H9 (cell line): ENCODE data around the gene NDUFS2. TPM values are rescaled to one million over a fixed set of nuclear protein-coding genes. Genes with fewer than 3 reads are reported as not detected.

Experiments
- DNase-seq: peaks from one replicate; pipeline ENCODE4 v3.0.0-alpha.2; 2017
- H2AFZ ChIP-seq: one replicate; pipeline ENCODE4 v1.6.1; 2013; ENCODE audit warnings: mild to moderate bottlenecking, low read length, control low read depth, moderate library complexity
- H2AK5ac ChIP-seq: 2 replicates; pipeline ENCODE4 v1.6.1; 2013; ENCODE audit warnings: low read length, control low read depth, mixed read lengths; ENCODE audit not compliant: insufficient read length
- H2BK120ac ChIP-seq: one replicate; pipeline ENCODE4 v1.6.1; 2013; ENCODE audit warnings: low read depth, mild to moderate bottlenecking, low read length, control low read depth, inconsistent platforms; ENCODE audit not compliant: poor library complexity, severe bottlenecking
- H2BK12ac ChIP-seq: 2 replicates; pipeline ENCODE4 v1.6.1; 2013; ENCODE audit warnings: low read length, control low read depth, mixed read lengths, low read depth; ENCODE audit not compliant: insufficient read length
- H2BK15ac ChIP-seq: 2 replicates; pipeline ENCODE4 v1.6.1; 2013; ENCODE audit warnings: low read depth, low read length, control low read depth
- H2BK20ac ChIP-seq: one replicate; pipeline ENCODE4 v1.6.1; 2013; ENCODE audit warnings: low read depth, mild to moderate bottlenecking, low read length, control low read depth, inconsistent platforms; ENCODE audit not compliant: poor library complexity, severe bottlenecking
- H2BK5ac ChIP-seq: 2 replicates; pipeline ENCODE4 v1.6.1; 2013; ENCODE audit warnings: low read length, control low read depth, mixed read lengths; ENCODE audit not compliant: insufficient read length
- H3K14ac ChIP-seq: 2 replicates; pipeline ENCODE4 v1.6.1; 2013; ENCODE audit warnings: low read length, control low read depth; ENCODE audit not compliant: insufficient read depth
- H3K18ac ChIP-seq: 2 replicates; pipeline ENCODE4 v1.6.1; 2013; ENCODE audit warnings: low read depth, mild to moderate bottlenecking, mixed read lengths, low read length, control low read depth; ENCODE audit not compliant: insufficient read length
- H3K23ac ChIP-seq: 2 replicates; pipeline ENCODE4 v1.6.1; 2013; ENCODE audit warnings: low read length, control low read depth, mixed read lengths, low read depth; ENCODE audit not compliant: insufficient read length
- H3K23me2 ChIP-seq: 2 replicates; pipeline ENCODE4 v1.6.1; 2013; ENCODE audit warnings: low read depth, mild to moderate bottlenecking, mixed read lengths, low read length, control low read depth; ENCODE audit not compliant: insufficient read length, poor library complexity, severe bottlenecking
- H3K27ac ChIP-seq: 2 replicates; pipeline ENCODE4 v1.5.1; 2013; ENCODE audit warnings: low read length, control low read depth, mixed read lengths, low read depth; ENCODE audit not compliant: insufficient read length
- H3K27me3 ChIP-seq: 2 replicates; pipeline ENCODE4 v1.6.1; 2013; ENCODE audit warnings: low read length, control low read depth, inconsistent platforms; ENCODE audit not compliant: insufficient read depth
- H3K4ac ChIP-seq: 2 replicates; pipeline ENCODE4 v1.6.1; 2013; ENCODE audit warnings: low read depth, mild to moderate bottlenecking, control low read depth, inconsistent platforms, low read length, moderate library complexity
- H3K4me1 ChIP-seq: 2 replicates; pipeline ENCODE4 v1.6.1; 2013; ENCODE audit warnings: low read length, control low read depth, inconsistent platforms; ENCODE audit not compliant: insufficient read depth
- H3K4me2 ChIP-seq: 2 replicates; pipeline ENCODE4 v1.6.1; 2013; ENCODE audit warnings: low read length, control low read depth, mixed read lengths; ENCODE audit not compliant: insufficient read length, insufficient read depth
- H3K56ac ChIP-seq: 2 replicates; pipeline ENCODE4 v1.6.1; 2013; ENCODE audit warnings: low read depth, mild to moderate bottlenecking, mixed read lengths, low read length, control low read depth; ENCODE audit not compliant: insufficient read length
- H3K79me1 ChIP-seq: 2 replicates; pipeline ENCODE4 v1.6.1; 2013; ENCODE audit warnings: low read depth, mild to moderate bottlenecking, moderate library complexity, low read length, control low read depth, inconsistent platforms; ENCODE audit not compliant: insufficient read depth, poor library complexity, severe bottlenecking
- H3K79me2 ChIP-seq: 2 replicates; pipeline ENCODE4 v1.6.1; 2013; ENCODE audit warnings: low read length, control low read depth, inconsistent platforms; ENCODE audit not compliant: insufficient read depth
- H3K9ac ChIP-seq: 2 replicates; pipeline ENCODE4 v1.6.1; 2013; ENCODE audit warnings: low read length, control low read depth, mixed read lengths; ENCODE audit not compliant: insufficient read length; ENCODE audit errors: extremely low read depth
- H3K9me3 ChIP-seq: one replicate; pipeline ENCODE4 v1.6.1; 2013; ENCODE audit warnings: low read depth, low read length, inconsistent platforms; ENCODE audit not compliant: control insufficient read depth
- H3T11ph ChIP-seq: one replicate; pipeline ENCODE4 v1.6.1; 2013; ENCODE audit warnings: mild to moderate bottlenecking, low read length, control low read depth, inconsistent platforms
- H4K20me1 ChIP-seq: one replicate; pipeline ENCODE4 v1.6.1; 2013; ENCODE audit not compliant: control insufficient read depth, insufficient read length, insufficient read depth
- H4K5ac ChIP-seq: 2 replicates; pipeline ENCODE4 v1.6.1; 2013; ENCODE audit warnings: low read depth, mild to moderate bottlenecking, mixed read lengths, low read length, control low read depth; ENCODE audit not compliant: insufficient read length
- H4K8ac ChIP-seq: replicated peaks from 2 replicates; pipeline ENCODE4 v1.6.1; 2013; ENCODE audit warnings: low read length, control low read depth, mixed read lengths, low read depth; ENCODE audit not compliant: insufficient read length
- H4K91ac ChIP-seq: 2 replicates; pipeline ENCODE4 v1.6.1; 2013; ENCODE audit warnings: low read depth, mild to moderate bottlenecking, moderate library complexity, mixed read lengths, low read length, control low read depth; ENCODE audit not compliant: insufficient read length
- H3K27ac Mint-ChIP-seq, 3 experiments: 2 replicates in 2 of 3; 3 replicates in 1 of 3; pipeline ENCODE4 v1.8.0; 2020 to 2021; ENCODE audit warnings: mixed read lengths in 3 of 3, mild to moderate bottlenecking in 1 of 3, moderate library complexity in 1 of 3
- H3K27me3 Mint-ChIP-seq: 2 replicates; pipeline ENCODE4 v1.8.0; 2021; ENCODE audit warnings: low read depth, mild to moderate bottlenecking, moderate library complexity, mixed read lengths
- H3K36me3 Mint-ChIP-seq, 3 experiments: 2 replicates in 2 of 3; 3 replicates in 1 of 3; pipeline ENCODE4 v1.8.0; 2020 to 2021; ENCODE audit warnings: low read depth in 3 of 3, mixed read lengths in 3 of 3; ENCODE audit not compliant: insufficient read depth in 1 of 3
- H3K4me1 Mint-ChIP-seq, 2 experiments: 2 replicates each; pipeline ENCODE4 v1.8.0; 2020; ENCODE audit warnings: mixed read lengths in 2 of 2
- H3K4me3 Mint-ChIP-seq, 2 experiments: 2 replicates in 1 of 2; 3 replicates in 1 of 2; pipeline ENCODE4 v1.8.0; 2020 to 2021; ENCODE audit warnings: mild to moderate bottlenecking in 2 of 2, mixed read lengths in 2 of 2, moderate library complexity in 1 of 2
- H3K9me3 Mint-ChIP-seq, 2 experiments: 2 replicates in 1 of 2; 3 replicates in 1 of 2; pipeline ENCODE4 v1.8.0; 2020; ENCODE audit warnings: mild to moderate bottlenecking in 2 of 2, mixed read lengths in 2 of 2, moderate library complexity in 1 of 2
- CTCF ChIP-seq: fragments of 200-600 bp; sonication (generic); conservative IDR thresholded peaks from 3 replicates; pipeline ENCODE4 v1.8.0; 2021; ENCODE audit warnings: antibody characterized with exemption, mild to moderate bottlenecking
- WGBS: extraction: QIAGEN DNeasy Blood & Tissue Kit; methylation state at CpG from one replicate; pipeline ENCODE4 v1.1.7; 2013; ENCODE audit warnings: missing lambda C conversion rate, low lambda C conversion rate, mixed read lengths; ENCODE audit not compliant: insufficient read length; ENCODE audit errors: extremely low coverage; 5-methylcytosine and 5-hydroxymethylcytosine counted together
- total RNA-seq: library from RNA; stranded (reverse); gene quantifications from 2 replicates; pipeline ENCODE4 v1.2.1, GENCODE V29; 2021

The NDUFS2 gene
- total RNA-seq, 1 experiment from 2014 or later, result 84.5 TPM

GRCh38 chr1:161230762-161231161 lies 28.6 kb downstream of the NDUFS2 start:
- Histone ChIP-seq H2AK5ac (no peak overlapping the region), H3K23ac (no peak overlapping the region), H3K14ac (no peak overlapping the region), H3K56ac (no peak overlapping the region), H3K27ac (no peak overlapping the region), H2BK120ac (no peak overlapping the region), H3K4ac (no peak overlapping the region), H3K9me3 (no peaks in the 10 kb centered on the region), H2AFZ (no peak overlapping the region), H3K9ac (no peak overlapping the region), H3K4me2 (no peak overlapping the region), H2BK20ac (no peak overlapping the region), H2BK5ac (no peak overlapping the region), H4K8ac (no peak overlapping the region), H3K79me2 (no peaks in the 10 kb centered on the region), H3K4me1 (peaks cover 8% of the 10 kb centered on the region; the same call in 1 of the 2 replicates), H3K23me2 (no peaks in the 10 kb centered on the region), H3K79me1 (no peaks in the 10 kb centered on the region), H4K5ac (no peak overlapping the region), H3K27me3 (no peaks in the 10 kb centered on the region), H3K18ac (no peak overlapping the region), H4K20me1 (no peaks in the 10 kb centered on the region), H4K91ac (no peak overlapping the region), H2BK12ac (no peak overlapping the region), H2BK15ac (no peak overlapping the region), H3T11ph (no peak overlapping the region)
- Mint-ChIP-seq H3K4me3 (no peak overlapping the region), H3K4me1 (peaks cover 21 to 23% of the 10 kb centered on the region in 2 experiments), H3K27ac (no peak overlapping the region), H3K9me3 (no peaks in the 10 kb centered on the region), H3K36me3 (peaks cover 18 to 22% (median 20%) of the 10 kb centered on the region in 3 experiments; a peak in 6 of 7 replicates), H3K27me3 (no peaks in the 10 kb centered on the region; the same call in 1 of the 2 replicates)
- DNase-seq, result no peak
- no CpG with 5 or more reads among the region's 7 CpGs for WGBS
- TF ChIP-seq CTCF, result no peak
